Right lobe of liver (tissue), 6 donors: ENCODE measurements around the gene CHRNB1. TPM values are rescaled to one million over a fixed set of nuclear protein-coding genes. Genes with fewer than 3 reads are reported as not detected.

Experiments used
- ATAC-seq, 4 donors: fragments of 200-7000 bp; cut with Tn5 transposase; one replicate each; pipeline ENCODE4 v1.9.1; 2020; ENCODE audit warnings: mild to moderate bottlenecking in 4 of 4, moderate library complexity in 4 of 4
- DNase-seq, 3 donors: peaks; one replicate each; pipeline ENCODE4 v3.0.0-alpha.2; 2020
- H3K27ac ChIP-seq, 3 donors: fragments of 200-600 bp; one replicate each; pipeline ENCODE4 v1.8.0; 2022
- H3K27me3 ChIP-seq, 2 donors: fragments of 200-600 bp; one replicate each; pipeline ENCODE4 v1.8.0; 2022
- H3K36me3 ChIP-seq, 4 donors: fragments of 200-600 bp; sonication (generic) in 1 of 4; one replicate each; pipeline versions ENCODE4 v1.5.1 to v1.8.0; 2017 to 2022; ENCODE audit warnings: control low read depth in 1 of 4
- H3K4me1 ChIP-seq, 4 donors: fragments of 200-600 bp; sonication (generic) in 1 of 4; one replicate each; pipeline versions ENCODE4 v1.5.1 to v1.8.0; 2017 to 2022; ENCODE audit warnings: control low read depth in 1 of 4
- H3K4me3 ChIP-seq, 3 donors: fragments of 200-600 bp; one replicate each; pipeline ENCODE4 v1.8.0; 2022
- H3K9me3 ChIP-seq, 4 donors: fragments of 200-600 bp; sonication (generic) in 1 of 4; one replicate each; pipeline versions ENCODE4 v1.5.1 to v1.8.0; 2017 to 2022; ENCODE audit warnings: control low read depth in 1 of 4
- POLR2A ChIP-seq: fragments of 450-650 bp; IDR thresholded peaks from one replicate; pipeline ENCODE4 v1.6.1; 2017; ENCODE audit warnings: antibody characterized with exemption, mild to moderate bottlenecking
- WGBS: methylation state at CpG from one replicate; pipeline ENCODE4 v1.1.6; 2018; ENCODE audit warnings: low coverage, low lambda C conversion rate; ENCODE audit not compliant: insufficient coverage; ENCODE audit errors: missing lambda C conversion rate; 5-methylcytosine and 5-hydroxymethylcytosine counted together
- intact Hi-C, 2 donors: fragments of 100-400 bp; cut with DNase I; formaldehyde crosslinking; loops; one replicate each; pipeline versions ENCODE4 v1.11.2 to v1.14.1; 2022
- total RNA-seq, 6 experiments: library from RNA; depleted of rRNA in 2 of 6; stranded (reverse); fragments of >200 nt in 2 of 6; fragmentation: NEBNext Ultra II Directional in 3 of 6; extraction: Animal tissue kit (Norgen Biotek cat#: 25700) in 3 of 6; gene quantifications; one replicate each; pipeline versions ENCODE4 v1.1.0 to v1.2.4, GENCODE V29; 2016 to 2023
- TF ChIP-seq, protein P1 (sequence below), 4 donors: fragments of 200-600 bp in 3 of 4; fragments of 450-650 bp in 1 of 4; IDR thresholded peaks; one replicate each; pipeline versions ENCODE4 v1.5.1 to v1.8.0; 2016 to 2022; ENCODE audit warnings: antibody characterized with exemption in 4 of 4, mild to moderate bottlenecking in 2 of 4
- donor health status: DM: no; HTN: yes; CAD: no.
- donor health status: DM: no; HTN: no; CAD: no.
- donor health status: DM: no; HTN: no; CAD: no.
- donor health status: DM: no; HTN: yes; CAD: no.
- donor health status: DM: no; HTN: yes; CAD: no.

CHRNB1 gene
- total RNA-seq, 6 experiments from 2014 or later = 6.0 to 12.3 (median 8.2) TPM

DNA sequence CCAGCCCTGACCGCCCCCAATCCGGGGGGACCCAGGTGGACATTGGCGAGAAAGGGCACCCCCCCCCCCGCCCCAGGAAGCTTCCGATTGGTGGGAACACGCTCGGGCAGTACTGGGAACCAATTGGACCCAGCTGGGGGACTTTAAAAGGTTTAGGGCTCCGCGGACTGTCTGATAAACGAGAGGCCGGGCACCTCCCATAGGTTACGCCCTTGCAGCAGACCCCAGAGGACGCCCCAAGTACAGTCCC is 41.2 kb upstream of the CHRNB1 start:
- Histone ChIP-seq H3K27me3 (no peaks in the 10 kb centered on the region), H3K4me1 (peaks cover 0 to 10% (median 3%) of the 10 kb centered on the region in 4 donors), H3K4me3 (peak overlapping the region; percentile 63 to 81 (median 74)), H3K9me3 (no peaks in the 10 kb centered on the region), H3K36me3 (no peaks in the 10 kb centered on the region), H3K27ac (peak overlapping the region; percentile 86 to 87 (median 87))
- DNase-seq (no peak), ATAC-seq (peak; percentile 47 to 65 (median 60))
- 2% methylated on average over 13 of the region's 13 CpGs for whole genome bisulfite sequencing
- intact Hi-C loops = no loop called here
- no peak for TF ChIP-seq POLR2A
- TF ChIP-seq, protein P1, sequence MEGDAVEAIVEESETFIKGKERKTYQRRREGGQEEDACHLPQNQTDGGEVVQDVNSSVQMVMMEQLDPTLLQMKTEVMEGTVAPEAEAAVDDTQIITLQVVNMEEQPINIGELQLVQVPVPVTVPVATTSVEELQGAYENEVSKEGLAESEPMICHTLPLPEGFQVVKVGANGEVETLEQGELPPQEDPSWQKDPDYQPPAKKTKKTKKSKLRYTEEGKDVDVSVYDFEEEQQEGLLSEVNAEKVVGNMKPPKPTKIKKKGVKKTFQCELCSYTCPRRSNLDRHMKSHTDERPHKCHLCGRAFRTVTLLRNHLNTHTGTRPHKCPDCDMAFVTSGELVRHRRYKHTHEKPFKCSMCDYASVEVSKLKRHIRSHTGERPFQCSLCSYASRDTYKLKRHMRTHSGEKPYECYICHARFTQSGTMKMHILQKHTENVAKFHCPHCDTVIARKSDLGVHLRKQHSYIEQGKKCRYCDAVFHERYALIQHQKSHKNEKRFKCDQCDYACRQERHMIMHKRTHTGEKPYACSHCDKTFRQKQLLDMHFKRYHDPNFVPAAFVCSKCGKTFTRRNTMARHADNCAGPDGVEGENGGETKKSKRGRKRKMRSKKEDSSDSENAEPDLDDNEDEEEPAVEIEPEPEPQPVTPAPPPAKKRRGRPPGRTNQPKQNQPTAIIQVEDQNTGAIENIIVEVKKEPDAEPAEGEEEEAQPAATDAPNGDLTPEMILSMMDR (IDR thresholded peaks at IDR 0.05) = no peak

DNA sequence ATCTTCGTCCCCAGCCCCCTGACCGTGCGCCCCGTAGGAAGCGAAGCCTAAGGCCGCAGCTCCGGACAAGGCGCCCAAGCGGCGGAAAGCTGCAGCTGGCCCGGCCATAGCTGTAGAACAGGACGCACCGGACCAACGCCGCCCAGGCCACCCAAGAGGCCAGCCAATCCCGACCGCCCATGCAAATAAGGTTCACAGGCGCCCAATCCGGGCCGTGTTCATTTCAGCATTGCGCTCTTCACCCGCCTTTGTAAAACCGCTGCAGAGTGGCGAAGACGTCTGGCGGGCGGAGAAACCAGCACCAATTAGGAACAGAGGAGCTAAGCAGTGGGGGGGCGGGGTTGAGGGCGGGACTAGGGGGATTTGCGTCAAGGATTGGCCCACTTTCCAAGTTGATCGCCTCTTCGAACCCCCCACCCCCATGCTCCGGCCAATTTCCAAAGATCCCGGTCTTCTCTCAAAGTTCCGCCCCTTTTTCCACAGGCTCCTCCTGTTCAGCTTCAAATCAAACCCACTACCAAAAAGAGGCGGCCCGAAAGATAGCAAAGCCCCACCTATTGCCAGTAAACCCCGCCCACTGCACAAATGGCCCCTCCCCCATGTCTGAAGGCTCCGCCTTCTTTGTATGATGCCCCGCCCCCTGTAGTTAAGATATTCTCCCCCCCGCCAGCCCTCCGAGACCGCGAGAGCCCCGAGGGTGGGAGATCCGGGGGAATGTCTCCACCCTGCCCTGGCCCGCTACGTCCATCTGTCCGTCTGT is 40.7 kb upstream of the CHRNB1 start, which contains the start of gene TMEM256:
Gene TMEM256, minus strand, starts transcription at position 121 of the 760 bp plus-strand sequence. Its CDS starts 13 bp downstream, at position 108.
- Histone ChIP-seq H3K9me3 (no peaks in the 10 kb centered on the region), H3K4me1 (peaks cover 0 to 10% (median 3%) of the 10 kb centered on the region in 4 donors), H3K36me3 (no peaks in the 10 kb centered on the region), H3K4me3 (peak within 1 kb of the TSS; percentile 63 to 81 (median 74)), H3K27ac (peak within 1 kb of the TSS; percentile 86 to 87 (median 87)), H3K27me3 (no peaks in the 10 kb centered on the region)
- peak; percentile 98 to 99 (median 99) for DNase-seq
- ATAC-seq = peak; percentile 86 to 94 (median 90)
- TF ChIP-seq, protein P1 (IDR thresholded peaks at IDR 0.05) = no peak
- TF ChIP-seq POLR2A = peak; percentile 98
- WGBS = under 1% methylated on average over 30 of the region's 49 CpGs
- intact Hi-C loops = no loop called here

DNA sequence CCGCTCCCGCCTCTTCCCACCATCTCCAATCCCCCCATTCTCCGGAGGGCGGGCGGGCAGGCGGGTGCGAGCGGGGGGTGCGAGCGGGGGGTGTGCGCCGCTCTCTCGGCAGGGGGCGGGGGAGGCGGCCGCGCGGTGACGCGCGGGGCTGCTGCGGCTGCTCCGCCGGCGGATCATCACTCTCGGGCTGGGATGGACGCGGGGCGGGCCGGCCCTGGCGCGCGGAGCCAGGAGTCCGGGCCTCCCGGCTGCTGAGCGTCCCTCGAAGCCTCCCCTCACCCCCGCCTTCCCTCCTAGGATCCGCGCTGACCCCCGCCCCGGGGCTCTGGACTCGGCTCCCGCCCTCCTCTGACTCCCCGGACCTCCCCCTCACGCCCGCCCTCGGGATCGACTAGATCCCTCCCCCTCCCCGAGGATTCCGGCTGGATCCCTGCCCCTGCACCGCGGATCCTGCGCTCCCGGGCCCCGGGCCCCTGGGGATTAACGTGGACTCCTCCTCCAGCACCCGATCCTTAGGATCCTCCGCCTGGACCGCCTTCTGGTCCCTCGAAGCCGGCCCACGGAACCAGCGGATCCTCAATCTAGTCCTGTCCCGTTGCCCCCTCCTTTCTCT is 40.0 kb upstream of the CHRNB1 start:
- 8% methylated on average over 10 of the region's 65 CpGs for WGBS
- DNase-seq (peak; percentile 64 to 74 (median 72)), ATAC-seq (peak; percentile 5 to 23 (median 15))
- peaks cover 0 to 10% (median 3%) of the 10 kb centered on the region in 4 donors for H3K4me1 ChIP-seq
- TF ChIP-seq, protein P1 (IDR thresholded peaks at IDR 0.05) = no peak
- TF ChIP-seq POLR2A = peak; percentile 41
- no peaks in the 10 kb centered on the region for H3K36me3 ChIP-seq
- peak overlapping the region; percentile 45 to 81 (median 74) for H3K4me3 ChIP-seq
- H3K27me3 ChIP-seq = no peaks in the 10 kb centered on the region
- no peaks in the 10 kb centered on the region for H3K9me3 ChIP-seq
- intact Hi-C loops = no loop called here
- peak overlapping the region in 1 of 3 donors; percentile 17 for H3K27ac ChIP-seq

DNA sequence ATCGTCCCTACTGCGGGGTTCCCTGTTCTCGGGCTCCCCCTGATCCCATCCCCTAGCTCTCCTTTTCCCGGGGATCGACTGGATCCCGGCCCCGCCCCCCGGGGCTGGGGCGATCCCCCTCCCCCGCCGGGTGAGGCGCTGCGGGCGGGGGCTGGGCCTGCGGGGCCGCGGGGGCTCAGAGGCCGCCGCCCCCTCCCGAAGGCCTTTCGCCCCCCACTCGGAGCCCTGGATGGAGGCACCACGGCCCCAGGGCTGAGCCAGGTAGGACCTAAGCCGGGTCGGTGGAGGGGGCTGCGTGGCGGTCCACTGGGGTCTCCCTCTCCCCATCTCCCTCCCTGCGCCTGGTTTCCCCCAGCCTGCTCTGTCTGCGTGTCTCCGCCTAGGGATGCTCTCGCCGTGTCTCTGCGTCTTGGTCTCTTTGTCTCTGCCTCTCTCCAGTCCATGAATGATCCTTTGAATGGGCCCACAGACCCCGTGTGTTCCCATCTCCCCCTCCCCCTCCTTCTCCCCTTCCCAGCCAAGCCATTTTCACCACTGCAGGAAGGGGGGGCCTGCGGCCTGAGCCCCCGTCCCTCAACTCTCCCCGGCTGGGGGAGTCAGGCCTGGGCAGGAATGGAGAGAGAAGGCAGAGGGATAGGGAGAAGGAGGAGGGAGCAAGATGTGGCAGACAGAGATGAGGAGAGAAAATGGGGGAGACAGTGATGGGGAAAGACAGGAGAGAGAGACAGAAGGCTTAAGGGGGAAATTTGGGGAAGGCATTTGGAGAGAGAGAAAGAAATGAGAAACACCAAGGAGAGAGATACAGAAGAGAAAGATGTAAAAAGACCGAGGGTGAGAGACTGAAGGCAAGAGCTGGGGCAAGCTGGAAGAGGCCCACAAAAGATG is 39.3 kb upstream of the CHRNB1 start:
- Histone ChIP-seq H3K4me3 (peak overlapping the region; percentile 45 to 81 (median 74)), H3K9me3 (no peaks in the 10 kb centered on the region), H3K27me3 (no peaks in the 10 kb centered on the region), H3K27ac (peak overlapping the region in 1 of 3 donors; percentile 17), H3K4me1 (peaks cover 0 to 10% (median 3%) of the 10 kb centered on the region in 4 donors), H3K36me3 (no peaks in the 10 kb centered on the region)
- WGBS = 15% methylated on average over 33 of the region's 38 CpGs
- intact Hi-C loops = no loop called here
- DNase-seq (no peak), ATAC-seq (no peak)
- TF ChIP-seq POLR2A = no peak
- TF ChIP-seq, protein P1 (IDR thresholded peaks at IDR 0.05) = no peak
